OCI-LY1 (cell line): Measurements from ENCODE around the gene ACTL10.
"Not testable (repeated sequence)": the region's sequence is repeated elsewhere in the genome, so short reads cannot be mapped to it uniquely, and the experiment has no call there.

Experiments used
- EZH2 ChIP-seq: fragments of 200-600 bp; sonication (generic), shearing (Covaris generic); IDR thresholded peaks from 2 replicates; pipeline ENCODE4 v1.8.0; 2017; ENCODE audit warnings: borderline replicate concordance, mixed run types, mild to moderate bottlenecking, antibody characterized with exemption, low read length, moderate library complexity, mixed read lengths
- TF ChIP-seq, protein P1 (sequence below): fragments of 200-600 bp; sonication (generic), shearing (Covaris generic); IDR thresholded peaks from 2 replicates; pipeline ENCODE4 v1.5.1; 2017; ENCODE audit warnings: mild to moderate bottlenecking, antibody characterized with exemption, low read length, moderate library complexity, mixed read lengths

DNA sequence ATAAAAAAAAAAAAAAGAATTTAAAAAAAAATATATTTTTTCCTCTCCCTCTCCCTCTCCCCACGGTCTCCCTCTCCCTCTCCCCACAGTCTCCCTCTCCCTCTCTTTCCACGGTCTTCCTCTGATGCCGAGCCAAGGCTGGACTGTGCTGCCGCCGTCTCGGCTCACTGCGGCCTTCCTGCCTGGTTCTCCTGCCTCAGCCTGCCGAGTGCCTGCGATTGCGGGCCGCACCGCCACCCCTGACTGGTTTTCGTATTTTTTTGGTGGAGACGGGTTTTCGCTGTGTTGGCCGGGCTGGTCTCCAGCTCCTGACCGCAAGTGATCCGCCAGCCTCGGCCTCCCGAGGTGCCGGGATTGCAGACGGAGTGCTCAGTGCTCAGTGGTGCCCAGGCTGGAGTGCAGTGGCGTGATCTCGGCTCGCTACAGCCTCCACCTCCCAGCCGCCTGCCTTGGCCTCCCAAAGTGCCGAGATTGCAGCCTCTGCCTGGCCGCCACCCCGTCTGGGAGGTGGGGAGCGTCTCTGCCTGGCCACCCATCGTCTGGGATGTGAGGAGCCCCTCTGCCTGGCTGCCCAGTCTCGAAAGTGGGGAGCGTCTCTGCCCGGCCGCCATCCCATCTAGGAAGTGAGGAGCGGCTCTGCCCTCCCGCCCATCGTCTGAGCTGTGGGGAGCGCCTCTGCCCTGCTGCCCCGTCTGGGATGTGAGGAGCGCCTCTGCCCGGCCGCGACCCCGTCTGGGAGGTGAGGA is 34.1 kb downstream of the ACTL10 start:
- TF ChIP-seq, protein P1, sequence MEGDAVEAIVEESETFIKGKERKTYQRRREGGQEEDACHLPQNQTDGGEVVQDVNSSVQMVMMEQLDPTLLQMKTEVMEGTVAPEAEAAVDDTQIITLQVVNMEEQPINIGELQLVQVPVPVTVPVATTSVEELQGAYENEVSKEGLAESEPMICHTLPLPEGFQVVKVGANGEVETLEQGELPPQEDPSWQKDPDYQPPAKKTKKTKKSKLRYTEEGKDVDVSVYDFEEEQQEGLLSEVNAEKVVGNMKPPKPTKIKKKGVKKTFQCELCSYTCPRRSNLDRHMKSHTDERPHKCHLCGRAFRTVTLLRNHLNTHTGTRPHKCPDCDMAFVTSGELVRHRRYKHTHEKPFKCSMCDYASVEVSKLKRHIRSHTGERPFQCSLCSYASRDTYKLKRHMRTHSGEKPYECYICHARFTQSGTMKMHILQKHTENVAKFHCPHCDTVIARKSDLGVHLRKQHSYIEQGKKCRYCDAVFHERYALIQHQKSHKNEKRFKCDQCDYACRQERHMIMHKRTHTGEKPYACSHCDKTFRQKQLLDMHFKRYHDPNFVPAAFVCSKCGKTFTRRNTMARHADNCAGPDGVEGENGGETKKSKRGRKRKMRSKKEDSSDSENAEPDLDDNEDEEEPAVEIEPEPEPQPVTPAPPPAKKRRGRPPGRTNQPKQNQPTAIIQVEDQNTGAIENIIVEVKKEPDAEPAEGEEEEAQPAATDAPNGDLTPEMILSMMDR = not testable (repeated sequence)
- TF ChIP-seq EZH2 = not testable (repeated sequence)
